Naive thymus-derived CD8-positive, alpha-beta T cell (primary cell): ENCODE measurements around the gene ASB15. TPM values are rescaled to one million over a fixed set of nuclear protein-coding genes. Genes with fewer than 3 reads are reported as not detected.

Experiments used
- ATAC-seq, 2 donors: fragments of 150-1000 bp; cut with Tn5 transposase in 1 of 2; sonication (Bioruptor Pico), chemical (Tn5 transposase) in 1 of 2; 1 replicate in 1 of 2; 2 replicates in 1 of 2; pipeline ENCODE4 v1.10.0; 2021; ENCODE audit warnings: mild to moderate bottlenecking in 2 of 2, moderate library complexity in 2 of 2
- POLR2A ChIA-PET: fragments of 350-600 bp; sonication (Branson Sonifier 250); formaldehyde crosslinking; loops from one replicate; lab custom pipeline; 2021; ENCODE audit warnings: antibody characterized with exemption; lab: Charles Lee
- DNase-seq, 10 donors: peaks; one replicate each; pipeline versions ENCODE4 v3.0.0 to v3.0.0-alpha.2; 2020 to 2022
- H3K27ac Mint-ChIP-seq, 10 donors: one replicate each; pipeline ENCODE4 v1.8.0; 2020 to 2022; ENCODE audit warnings: mild to moderate bottlenecking in 10 of 10, mixed read lengths in 10 of 10, moderate library complexity in 4 of 10, inconsistent platforms in 1 of 10
- H3K27me3 Mint-ChIP-seq, 5 donors: one replicate each; pipeline ENCODE4 v1.8.0; 2021 to 2022; ENCODE audit warnings: mixed read lengths in 5 of 5
- H3K36me3 Mint-ChIP-seq, 3 donors: one replicate each; pipeline ENCODE4 v1.8.0; 2020 to 2022; ENCODE audit warnings: mixed read lengths in 3 of 3, mild to moderate bottlenecking in 2 of 3, inconsistent platforms in 1 of 3
- H3K4me1 Mint-ChIP-seq, 4 donors: one replicate each; pipeline ENCODE4 v1.8.0; 2021 to 2022; ENCODE audit warnings: mixed read lengths in 4 of 4
- H3K4me3 Mint-ChIP-seq, 10 donors: one replicate each; pipeline ENCODE4 v1.8.0; 2020 to 2022; ENCODE audit warnings: mild to moderate bottlenecking in 10 of 10, mixed read lengths in 10 of 10, moderate library complexity in 6 of 10, inconsistent platforms in 1 of 10
- H3K9me3 Mint-ChIP-seq, 9 donors: one replicate each; pipeline ENCODE4 v1.8.0; 2020 to 2022; ENCODE audit warnings: mixed read lengths in 9 of 9, mild to moderate bottlenecking in 3 of 9, inconsistent platforms in 1 of 9, moderate library complexity in 1 of 9
- polyA plus RNA-seq, 3 donors: library from polyadenylated mRNA; unstranded; fragments of 300-500 nt; fragmentation: Illumina TruSeq; gene quantifications; one replicate each; pipeline ENCODE4 v1.2.3, GENCODE V29; 2021
- total RNA-seq, 8 experiments: library from RNA in 2 of 8; stranded (reverse) in 2 of 8; gene quantifications; one replicate each; pipeline ENCODE4 v1.2.3 and lab custom pipeline; 2021 to 2026

The ASB15 gene
- total and polyA plus RNA-seq, 5 experiments from 2014 or later = 0.09 to 0.11 TPM; not detected in 3

GRCh38 chr7:123675181-123675473 is 73.5 kb downstream of the ASB15 start:
- POLR2A ChIA-PET = no interaction called here
- ATAC-seq = no peak

GRCh38 chr7:123677061-123677715 is 75.6 kb downstream of the ASB15 start:
- DNase-seq (no peak), ATAC-seq (no peak)
- no peaks in the 10 kb centered on the region for H3K9me3 Mint-ChIP-seq
- POLR2A ChIA-PET = no interaction called here
- peaks cover 0 to 22% (median 0%) of the 10 kb centered on the region in 3 donors for H3K36me3 Mint-ChIP-seq
- H3K4me1 Mint-ChIP-seq = no peaks in the 10 kb centered on the region
- H3K27ac Mint-ChIP-seq = peak overlapping the region in 1 of 10 donors; percentile 24
- H3K4me3 Mint-ChIP-seq = no peak overlapping the region
- H3K27me3 Mint-ChIP-seq = no peaks in the 10 kb centered on the region

More at GRCh38 chr7:123675181-123675473, 73.5 kb downstream of the ASB15 start:
- Mint-ChIP-seq H3K27me3 (no peaks in the 10 kb centered on the region), H3K4me3 (no peak overlapping the region), H3K4me1 (no peaks in the 10 kb centered on the region), H3K27ac (no peak overlapping the region), H3K36me3 (peaks cover 0 to 10% (median 0%) of the 10 kb centered on the region in 3 donors), H3K9me3 (no peaks in the 10 kb centered on the region)
- DNase-seq = no peak

GRCh38 chr7:123679614-123680013 is 78.0 kb downstream of the ASB15 start:
- no peak for ATAC-seq
- POLR2A ChIA-PET = no interaction called here
- Mint-ChIP-seq H3K36me3 (peaks cover 0 to 34% (median 0%) of the 10 kb centered on the region in 3 donors), H3K27ac (no peak overlapping the region), H3K9me3 (no peaks in the 10 kb centered on the region), H3K27me3 (no peaks in the 10 kb centered on the region), H3K4me1 (no peaks in the 10 kb centered on the region), H3K4me3 (no peak overlapping the region)
- DNase-seq = no peak

DNA sequence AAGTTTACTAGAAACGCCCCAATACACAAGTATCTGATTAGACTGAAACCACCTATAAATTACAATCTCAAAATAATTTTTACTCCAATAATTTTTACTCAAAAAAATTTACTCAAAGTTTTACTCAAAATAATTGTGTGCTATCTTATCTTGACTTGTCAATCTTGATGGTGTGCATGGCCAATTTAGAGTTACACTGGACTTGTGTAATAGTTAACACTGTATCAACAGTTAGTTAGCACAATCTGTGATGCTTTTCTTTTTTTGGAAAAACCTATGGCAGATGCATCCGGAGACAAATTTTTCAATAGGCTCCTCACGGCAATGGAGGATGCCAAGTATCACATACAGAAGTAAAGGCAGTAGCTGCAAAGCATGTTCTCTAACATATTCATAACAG is 79.0 kb downstream of the ASB15 start:
- Mint-ChIP-seq H3K9me3 (no peaks in the 10 kb centered on the region), H3K27me3 (no peaks in the 10 kb centered on the region), H3K4me1 (no peaks in the 10 kb centered on the region), H3K4me3 (no peak overlapping the region), H3K27ac (no peak overlapping the region), H3K36me3 (peaks cover 0 to 44% (median 0%) of the 10 kb centered on the region in 3 donors)
- ATAC-seq (no peak), DNase-seq (no peak)
- POLR2A ChIA-PET = no interaction called here

- Mint-ChIP-seq H3K27me3 (no peaks in the 10 kb centered on the region), H3K36me3 (peaks cover 0 to 46% (median 0%) of the 10 kb centered on the region in 3 donors), H3K9me3 (no peaks in the 10 kb centered on the region), H3K4me3 (no peak overlapping the region), H3K4me1 (no peaks in the 10 kb centered on the region), H3K27ac (no peak overlapping the region)
- ATAC-seq (no peak), DNase-seq (no peak)
- POLR2A ChIA-PET = no interaction called here
These were observed 79.9 kb downstream of the ASB15 start for GRCh38 chr7:123681561-123681960.

- Mint-ChIP-seq H3K36me3 (peaks cover 0 to 55% (median 0%) of the 10 kb centered on the region in 3 donors), H3K27me3 (no peaks in the 10 kb centered on the region), H3K4me1 (no peaks in the 10 kb centered on the region), H3K9me3 (no peaks in the 10 kb centered on the region), H3K27ac (no peak overlapping the region), H3K4me3 (no peak overlapping the region)
- no peak for ATAC-seq
- DNase-seq = peak in 4 of 10 donors; percentile 22 to 47 (median 45)
- POLR2A ChIA-PET = interaction anchor here (1.1 kb wide), 1 partner anchor 66 kb away, joined by 4 read pairs; the partner anchor contains the start of gene WASL
These were observed 81.1 kb downstream of the ASB15 start for GRCh38 chr7:123682690-123683089.

DNA sequence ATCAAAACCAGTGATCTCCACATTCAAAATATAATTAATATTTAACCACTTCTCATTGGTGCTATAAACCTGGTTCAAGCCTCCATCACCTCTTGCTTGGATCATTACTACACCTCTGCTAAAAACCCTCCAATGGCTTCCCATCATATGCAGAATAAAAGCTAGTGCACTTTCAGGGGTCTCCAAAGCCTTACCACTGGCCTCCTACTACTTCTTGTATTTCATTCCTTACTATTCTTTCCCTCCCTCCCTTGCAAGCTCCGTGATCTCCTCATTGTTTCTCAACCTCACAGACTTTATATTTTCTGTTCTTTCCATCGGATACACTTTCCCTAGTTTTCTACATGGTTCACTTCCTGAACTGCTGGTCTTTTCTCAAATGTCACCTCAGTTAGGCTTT is 85.5 kb downstream of the ASB15 start:
- DNase-seq (no peak), ATAC-seq (no peak)
- peaks cover 0 to 2% (median 0%) of the 10 kb centered on the region in 4 donors for H3K4me1 Mint-ChIP-seq
- no peak overlapping the region for H3K4me3 Mint-ChIP-seq
- H3K36me3 Mint-ChIP-seq = peaks cover 0 to 72% (median 2%) of the 10 kb centered on the region in 3 donors
- no peaks in the 10 kb centered on the region for H3K9me3 Mint-ChIP-seq
- no peaks in the 10 kb centered on the region for H3K27me3 Mint-ChIP-seq
- POLR2A ChIA-PET = no interaction called here
- peak overlapping the region in 4 of 10 donors; percentile 22 to 70 (median 62) for H3K27ac Mint-ChIP-seq

DNA sequence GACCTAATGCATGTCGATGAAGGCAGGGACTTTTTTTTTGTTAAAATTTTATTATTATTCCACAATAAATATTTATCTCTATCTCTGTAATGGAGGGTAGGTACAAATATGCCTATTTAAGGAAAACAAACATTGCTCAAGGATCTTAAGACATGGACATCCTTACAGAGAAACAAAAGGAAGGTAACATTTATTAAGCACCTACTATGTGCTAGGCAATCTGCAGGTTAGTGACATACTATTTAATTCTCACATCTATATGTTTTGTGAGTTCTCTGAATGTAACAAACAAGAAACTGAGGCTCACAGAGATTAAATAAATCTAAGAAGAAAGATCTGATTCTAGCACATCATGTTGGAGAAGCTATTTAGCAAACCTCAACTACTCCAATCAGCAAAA is 86.1 kb downstream of the ASB15 start:
- POLR2A ChIA-PET = no interaction called here
- Mint-ChIP-seq H3K4me3 (no peak overlapping the region), H3K9me3 (no peaks in the 10 kb centered on the region), H3K27ac (peak overlapping the region in 2 of 10 donors; percentile 22 to 70), H3K4me1 (peaks cover 0 to 2% (median 0%) of the 10 kb centered on the region in 4 donors), H3K27me3 (no peaks in the 10 kb centered on the region), H3K36me3 (peaks cover 0 to 77% (median 7%) of the 10 kb centered on the region in 3 donors)
- ATAC-seq (no peak), DNase-seq (no peak)

Other genes starting within 250 kb of the ASB15 start
- under 1 TPM in 1 of 2 experiments, not detected in 1; 0.16 TPM for gene IQUB, start 67.2 kb upstream of the ASB15 start, total RNA-seq
- under 1 TPM in 1 of 3 donors, not detected in 2; 0.08 TPM for gene IQUB, start 67.2 kb upstream of the ASB15 start, polyA plus RNA-seq
- gene NDUFA5, start 44.0 kb upstream of the ASB15 start, total RNA-seq = 10 to 100 TPM; 65.3 to 72.6 TPM
- gene NDUFA5, start 44.0 kb upstream of the ASB15 start, polyA plus RNA-seq = 10 to 100 TPM; 65.0 to 92.8 (median 87.5) TPM
- gene LMOD2, start 54.0 kb downstream of the ASB15 start, total RNA-seq = not detected
- under 1 TPM; 0.06 to 0.23 (median 0.20) TPM for gene LMOD2, start 54.0 kb downstream of the ASB15 start, polyA plus RNA-seq
- 10 to 100 TPM; 14.3 to 15.6 TPM for gene WASL, start 147.2 kb downstream of the ASB15 start, total RNA-seq
- 1 to 10 TPM; 2.5 to 3.0 (median 2.9) TPM for gene WASL, start 147.2 kb downstream of the ASB15 start, polyA plus RNA-seq
- not detected for gene HYAL4, start 243.3 kb downstream of the ASB15 start, total RNA-seq
- gene HYAL4, start 243.3 kb downstream of the ASB15 start, polyA plus RNA-seq = not detected